H1 (cell line): ENCODE results near the gene EXOC6. TPM values are rescaled to one million over a fixed set of nuclear protein-coding genes. Genes with fewer than 3 reads are reported as not detected.

Experiments
- BACH1 ChIP-seq: IDR thresholded peaks from 2 replicates; pipeline ENCODE4 v1.6.1; 2012; ENCODE audit warnings: low read length, improper control_type of control experiment
- CBX8 ChIP-seq: fragments of 300-800, 300-1000 bp; sonication (generic); IDR thresholded peaks from 2 replicates; pipeline ENCODE4 v1.7.1; 2016; ENCODE audit warnings: low read depth, low read length, borderline replicate concordance
- FOSL1 ChIP-seq: IDR thresholded peaks from 2 replicates; pipeline ENCODE4 v1.6.1; 2011; ENCODE audit warnings: mild to moderate bottlenecking, low read depth, low read length, moderate library complexity; ENCODE audit not compliant: insufficient read depth
- POLR2A ChIP-seq, 2 experiments: IDR thresholded peaks; 1 replicate in 1 of 2; 2 replicates in 1 of 2; pipeline ENCODE4 v1.6.1; 2011; ENCODE audit warnings: low read depth in 2 of 2, low read length in 2 of 2, mild to moderate bottlenecking in 2 of 2; ENCODE audit errors: control extremely low read depth in 1 of 2
- RAD21 ChIP-seq, 2 experiments: IDR thresholded peaks in 1 of 2; conservative IDR thresholded peaks in 1 of 2; 2 replicates each; pipeline ENCODE4 v1.6.1; 2011; ENCODE audit warnings: low read depth in 2 of 2, low read length in 2 of 2, improper control_type of control experiment in 1 of 2, inconsistent platforms in 1 of 2, mild to moderate bottlenecking in 1 of 2, moderate library complexity in 1 of 2
- SUZ12 ChIP-seq: fragments of 200-600 bp; sonication (generic); IDR thresholded peaks from 2 replicates; pipeline ENCODE4 v1.6.1; 2012; ENCODE audit warnings: mild to moderate bottlenecking, inconsistent platforms, low read length, moderate library complexity, mixed read lengths
- polyA plus RNA-seq, 7 experiments: library from polyadenylated mRNA; depleted of rRNA in 3 of 7; stranded (reverse) in 5 of 7; unstranded in 2 of 7; fragments of >200 nt in 5 of 7; fragments of 200-250 nt in 2 of 7; gene quantifications; 1 replicate in 5 of 7; 2 replicates in 1 of 7; 4 replicates in 1 of 7; pipeline versions ENCODE4 v1.2.1 to v1.2.3, GENCODE V29; 2011 to 2013; ENCODE audit warnings: missing spikeins in 2 of 7, mixed read lengths in 2 of 7
- total RNA-seq: library from RNA; stranded (reverse); fragmentation: NEBNext Ultra II Directional; extraction: Animal tissue kit (Norgen Biotek cat#: 25700); gene quantifications from 2 replicates; pipeline ENCODE4 v1.2.1, GENCODE V29; 2021

The EXOC6 gene
- total and polyA plus RNA-seq, 2 of the 8 experiments (the other 6 are each of a cell fraction or from before 2014, with no cell fraction given): 1.7 to 4.5 TPM

- TF ChIP-seq BACH1 (no peak), FOSL1 (no peak), CBX8 (no peak), SUZ12 (no peak), POLR2A (IDR thresholded peaks at IDR 0.05; ENCODE audit: control extremely low read depth in 1 of 2, low read depth in 2 of 2, low read length in 2 of 2) (no peak), RAD21 (IDR thresholded peaks at IDR 0.05 in 1 of 2, conservative IDR thresholded peaks at IDR 0.05 in 1 of 2; ENCODE audit: low read depth in 2 of 2, low read length in 2 of 2) (no peak)
Measured at GRCh38 chr10:92886334-92886961, 38.1 kb downstream of the EXOC6 start (continued).
